ENCODE results near the gene RASA3.
"Not testable (repeated sequence)": the region's sequence is repeated elsewhere in the genome, so short reads cannot be mapped to it uniquely, and the experiment has no call there.

The RASA3 gene

DNA sequence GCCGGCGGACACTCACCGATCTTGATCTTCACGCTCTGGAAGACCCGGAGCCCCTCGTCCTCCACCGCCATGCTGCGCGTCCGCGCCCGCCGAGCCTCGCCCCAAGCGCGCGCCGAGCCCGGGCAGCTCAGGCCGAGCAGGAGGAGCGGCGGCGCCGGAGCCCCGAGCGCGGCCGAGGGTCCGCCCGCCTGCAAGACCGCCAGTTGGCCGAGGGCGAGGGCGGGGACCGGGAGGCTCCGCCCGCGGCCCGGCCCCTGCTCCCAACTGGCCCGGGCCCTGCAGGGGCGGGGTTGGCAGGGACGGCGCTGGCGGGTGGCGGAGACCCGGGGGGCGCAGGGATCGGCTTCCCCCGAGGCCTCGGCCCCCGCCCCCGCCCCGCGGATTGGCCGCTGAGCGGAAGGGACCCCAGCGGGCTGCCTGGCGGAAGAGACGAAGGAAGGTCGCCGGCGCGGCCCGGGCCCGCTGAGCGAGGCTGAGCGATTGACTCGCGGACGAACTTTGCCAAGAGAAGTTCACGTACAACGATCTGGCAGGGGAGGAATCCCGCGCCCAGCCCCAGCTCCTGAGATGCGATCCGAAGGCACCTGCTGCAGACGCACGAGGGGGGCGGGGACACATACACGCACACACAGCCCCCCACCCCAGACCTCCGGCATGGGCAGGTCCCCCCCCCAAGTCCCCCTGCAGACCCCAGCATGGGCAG is at the start of gene RASA3:
Gene RASA3, minus strand, starts transcription at position 205 of the 703 bp plus-strand sequence. Its CDS starts 134 bp downstream, at position 71.
- DNase-seq (ENCODE audit: low spot score), result peak; percentile 79

GRCh38 chr13:114179087-114179658 is 46.8 kb upstream of the RASA3 start, which contains the start of gene CFAP97D2:
CFAP97D2 (plus strand) TSS chr13:114179257; CDS start chr13:114179331, 74 bp downstream.
- DNase-seq (ENCODE audit: low spot score), result no peak

DNA sequence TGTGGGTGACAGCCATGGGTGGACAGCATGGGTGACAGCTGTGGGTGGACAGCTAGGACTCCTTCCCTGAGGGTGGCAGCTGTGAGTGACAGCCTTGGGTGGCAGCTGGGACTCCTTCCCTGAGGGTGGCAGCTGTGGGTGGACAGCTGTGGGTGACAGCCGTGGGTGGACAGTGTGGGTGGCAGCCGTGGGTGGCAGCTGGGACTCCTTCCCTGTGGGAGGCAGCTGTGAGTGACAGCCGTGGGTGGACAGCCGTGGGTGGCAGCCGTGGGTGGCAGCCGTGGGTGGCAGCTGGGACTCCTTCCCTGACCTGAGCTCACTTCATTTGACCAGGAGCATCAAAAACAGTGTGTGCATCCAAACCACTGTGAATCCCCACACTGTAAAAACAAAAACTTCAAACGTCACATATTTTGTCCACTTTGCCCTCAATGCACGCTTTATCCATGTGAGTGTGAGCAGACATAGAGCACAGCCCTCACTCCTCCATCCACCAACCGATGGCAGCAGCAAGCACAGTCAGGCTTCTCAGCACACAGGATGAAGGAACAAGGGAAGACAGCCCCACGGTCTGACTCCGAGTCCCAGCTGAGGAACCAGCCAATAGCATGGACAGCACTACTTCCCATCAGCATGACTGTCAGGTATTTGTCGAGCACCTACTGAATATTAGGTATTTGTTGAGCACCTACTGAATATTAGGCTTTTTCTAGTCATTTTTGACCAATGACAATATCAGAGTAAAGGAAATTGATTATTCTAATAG is 45.0 kb upstream of the RASA3 start:
- DNase-seq (ENCODE audit: low spot score), result no peak

DNA sequence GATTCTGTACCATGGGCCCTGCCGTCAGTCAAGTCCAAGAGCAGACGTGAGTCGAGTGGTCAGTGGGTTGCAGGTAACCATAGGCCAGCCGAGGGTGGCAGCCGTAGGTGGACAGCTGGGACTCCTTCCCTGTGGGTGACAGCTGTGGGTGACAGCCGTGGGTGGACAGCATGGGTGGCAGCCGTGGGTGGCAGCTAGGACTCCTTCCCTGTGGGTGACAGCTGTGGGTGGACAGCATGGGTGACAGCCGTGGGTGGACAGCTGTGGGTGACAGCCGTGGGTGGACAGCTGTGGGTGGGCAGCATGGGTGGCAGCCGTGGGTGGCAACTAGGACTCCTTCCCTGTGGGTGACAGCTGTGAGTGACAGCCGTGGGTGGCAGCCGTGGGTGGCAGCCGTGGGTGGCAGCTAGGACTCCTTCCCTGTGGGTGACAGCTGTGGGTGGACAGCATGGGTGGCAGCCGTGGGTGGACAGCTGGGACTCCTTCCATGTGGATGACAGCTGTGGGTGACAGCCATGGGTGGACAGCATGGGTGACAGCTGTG is 44.0 kb upstream of the RASA3 start:
- not testable (repeated sequence) for DNase-seq (ENCODE audit: low spot score)

- DNase-seq (ENCODE audit: low spot score), result no peak
Measured at GRCh38 chr13:114174529-114174961, 42.1 kb upstream of the RASA3 start.

GRCh38 chr13:114173745-114174144 is 41.3 kb upstream of the RASA3 start:
- no peak for DNase-seq (ENCODE audit: low spot score)

DNA sequence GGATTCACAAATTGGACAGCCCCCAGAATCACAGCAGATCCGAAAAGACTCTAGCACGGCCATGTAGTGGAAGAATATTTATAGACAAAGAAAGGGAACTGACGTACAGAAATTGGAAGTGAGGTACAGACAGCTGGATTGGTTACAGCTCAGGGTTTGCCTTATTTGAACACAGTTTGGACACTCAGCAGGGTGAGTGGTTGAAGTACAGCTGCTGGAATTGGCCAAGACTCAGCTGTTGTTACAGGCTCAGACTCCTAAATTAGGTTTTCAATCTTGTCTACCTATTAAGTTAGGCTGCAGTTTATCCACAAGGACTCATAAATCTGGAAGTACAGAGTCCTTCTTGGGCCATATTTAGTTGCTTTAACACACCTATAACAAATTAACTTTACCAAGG is 40.8 kb upstream of the RASA3 start:
- no peak for DNase-seq (ENCODE audit: low spot score)

- no peak for DNase-seq (ENCODE audit: low spot score)
Measured at GRCh38 chr13:114167885-114168284, 35.5 kb upstream of the RASA3 start.

DNA sequence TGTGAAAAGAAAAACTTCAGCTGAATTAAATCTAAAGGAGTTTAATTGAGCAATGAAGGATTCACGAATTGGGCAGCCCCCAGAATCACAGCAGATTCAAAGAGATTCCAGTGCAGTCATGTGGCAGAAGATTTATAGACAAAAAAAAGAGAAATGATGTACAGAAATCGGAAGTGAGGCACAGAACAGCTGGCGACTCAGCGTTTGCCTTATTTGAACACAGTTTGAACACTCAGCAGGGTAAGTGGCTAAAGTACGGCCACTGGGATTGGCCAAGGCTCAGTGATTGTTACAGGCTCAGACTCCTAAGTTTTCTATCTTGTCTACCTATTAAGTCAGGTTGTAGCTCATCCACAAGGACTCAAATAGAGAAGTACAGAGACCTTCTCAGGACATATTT is 35.0 kb upstream of the RASA3 start:
- DNase-seq (ENCODE audit: low spot score), result no peak

- peak; percentile 88 for DNase-seq (ENCODE audit: low spot score)
Measured at GRCh38 chr13:114166381-114167131, 34.1 kb upstream of the RASA3 start.

- no peak for DNase-seq (ENCODE audit: low spot score)
Measured at GRCh38 chr13:114164681-114165429, 32.4 kb upstream of the RASA3 start.

GRCh38 chr13:114164053-114164452 is 31.6 kb upstream of the RASA3 start:
- no peak for DNase-seq (ENCODE audit: low spot score)

DNA sequence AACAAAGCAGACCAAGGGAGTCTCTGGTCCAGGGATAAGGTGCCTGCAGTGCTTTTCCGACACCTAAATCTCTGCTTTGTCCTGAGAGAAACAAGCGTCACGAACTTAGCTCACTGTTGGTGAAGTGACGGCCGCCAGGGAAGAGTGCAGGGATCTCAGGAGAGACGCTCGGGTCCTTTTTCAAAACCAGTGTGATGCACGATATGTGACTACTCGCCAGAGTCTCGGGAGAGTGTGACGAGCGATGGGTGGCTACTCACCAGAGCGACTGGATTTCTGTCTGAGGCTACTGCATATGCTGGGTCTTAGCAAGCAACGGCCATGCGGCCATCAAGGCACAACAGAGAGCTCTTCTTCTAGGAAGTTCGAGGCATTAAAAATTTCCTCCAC is 30.1 kb upstream of the RASA3 start:
- DNase-seq (ENCODE audit: low spot score), result no peak

- peak; percentile 63 for DNase-seq (ENCODE audit: low spot score)
Measured at GRCh38 chr13:114161644-114162532, 29.5 kb upstream of the RASA3 start.

DNA sequence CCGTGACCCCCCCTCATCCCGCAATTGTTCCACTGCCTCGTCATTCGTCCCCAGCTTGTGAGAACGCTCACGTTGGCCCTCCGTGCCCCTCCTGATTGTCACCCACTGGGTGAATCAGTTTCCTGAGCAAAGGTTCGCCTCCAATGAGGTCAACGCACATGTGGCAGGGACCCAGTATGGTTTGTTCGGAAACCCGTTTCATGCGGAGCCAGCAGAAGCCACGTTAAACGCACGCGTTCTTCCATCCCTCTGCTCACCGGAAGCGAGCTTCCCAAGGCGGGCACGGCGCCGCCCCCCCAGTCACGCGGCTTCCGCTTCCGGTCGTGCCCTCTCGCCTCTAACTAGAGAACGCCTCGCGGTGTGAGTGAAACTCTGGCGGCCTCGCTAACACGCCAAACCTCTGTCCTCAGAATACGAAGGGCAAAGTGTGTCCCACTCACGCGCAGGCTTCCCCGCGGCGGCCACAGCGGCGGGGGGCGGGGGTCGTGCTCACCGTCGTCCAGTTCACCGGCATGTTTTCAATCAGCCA is 28.7 kb upstream of the RASA3 start:
- no peak for DNase-seq (ENCODE audit: low spot score)

- DNase-seq (ENCODE audit: low spot score), result not testable (repeated sequence)
Measured at GRCh38 chr13:114158869-114159666, 26.6 kb upstream of the RASA3 start.

DNA sequence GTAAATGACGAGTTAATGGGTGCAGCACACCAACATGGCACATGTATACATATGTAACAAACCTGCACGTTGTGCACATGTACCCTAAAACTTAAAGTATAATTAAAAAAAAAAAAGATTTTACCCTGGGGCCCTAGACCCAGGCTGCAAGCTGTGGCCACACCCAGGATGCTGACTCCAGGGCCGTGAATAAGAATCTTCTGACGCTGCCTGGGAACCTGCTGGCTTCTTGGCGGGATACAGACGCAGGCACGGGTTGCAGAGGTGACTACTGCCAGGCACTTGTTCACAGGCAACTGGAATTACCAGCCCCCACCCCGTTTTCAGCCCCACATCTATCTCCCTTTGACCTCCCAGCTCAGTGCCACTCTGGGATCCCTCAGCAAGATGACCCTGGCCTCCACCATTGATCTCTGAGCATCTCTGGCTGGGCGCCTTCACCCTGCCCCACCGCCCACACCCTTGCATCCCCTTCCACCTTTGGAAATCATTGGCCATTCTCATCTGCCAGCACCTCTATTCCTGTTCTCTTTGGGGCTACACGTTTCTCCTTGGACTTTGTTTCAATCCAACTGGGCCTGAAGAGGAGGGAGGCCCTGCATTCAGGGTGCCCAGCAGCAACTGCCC is 25.6 kb upstream of the RASA3 start:
- DNase-seq (ENCODE audit: low spot score), result no peak
